GM12872 (cell line): ENCODE measurements around the gene C10orf95.

ENCODE experiments used
- TF ChIP-seq, protein P1 (sequence below): IDR thresholded peaks from 3 replicates; pipeline ENCODE4 v1.5.1; 2011; ENCODE audit warnings: low read depth, mild to moderate bottlenecking, low read length, moderate library complexity; ENCODE audit not compliant: insufficient read depth

Gene C10orf95

DNA sequence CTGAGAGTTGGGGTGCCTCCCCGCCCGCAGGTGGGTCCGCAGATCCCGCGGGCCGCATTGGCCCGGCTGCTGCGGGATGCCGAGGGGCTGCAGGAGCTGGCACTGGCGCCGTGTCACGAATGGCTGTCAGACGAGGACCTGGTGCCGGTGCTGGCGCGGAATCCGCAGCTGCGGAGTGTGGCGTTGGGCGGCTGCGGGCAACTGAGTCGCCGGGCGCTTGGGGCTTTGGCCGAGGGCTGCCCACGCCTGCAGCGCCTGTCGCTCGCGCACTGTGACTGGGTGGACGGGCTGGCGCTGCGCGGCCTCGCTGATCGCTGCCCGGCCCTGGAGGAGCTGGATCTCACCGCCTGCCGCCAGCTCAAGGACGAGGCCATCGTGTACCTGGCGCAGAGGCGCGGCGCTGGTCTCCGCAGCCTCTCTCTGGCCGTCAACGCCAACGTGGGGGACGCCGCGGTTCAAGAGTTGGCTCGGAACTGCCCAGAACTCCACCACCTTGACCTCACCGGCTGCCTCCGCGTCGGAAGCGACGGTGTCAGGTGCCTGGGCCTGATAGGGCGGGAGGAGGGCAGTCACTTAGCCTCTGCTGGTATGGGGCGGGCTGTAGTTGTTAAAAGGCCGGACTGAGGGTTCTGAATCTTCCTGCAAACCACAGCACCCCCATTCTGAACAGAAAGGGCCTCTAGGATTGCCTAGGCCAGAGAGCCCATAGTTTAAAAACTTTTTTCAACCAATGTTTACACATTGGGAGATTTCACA is 29.4 kb downstream of the C10orf95 start:
- TF ChIP-seq, protein P1, sequence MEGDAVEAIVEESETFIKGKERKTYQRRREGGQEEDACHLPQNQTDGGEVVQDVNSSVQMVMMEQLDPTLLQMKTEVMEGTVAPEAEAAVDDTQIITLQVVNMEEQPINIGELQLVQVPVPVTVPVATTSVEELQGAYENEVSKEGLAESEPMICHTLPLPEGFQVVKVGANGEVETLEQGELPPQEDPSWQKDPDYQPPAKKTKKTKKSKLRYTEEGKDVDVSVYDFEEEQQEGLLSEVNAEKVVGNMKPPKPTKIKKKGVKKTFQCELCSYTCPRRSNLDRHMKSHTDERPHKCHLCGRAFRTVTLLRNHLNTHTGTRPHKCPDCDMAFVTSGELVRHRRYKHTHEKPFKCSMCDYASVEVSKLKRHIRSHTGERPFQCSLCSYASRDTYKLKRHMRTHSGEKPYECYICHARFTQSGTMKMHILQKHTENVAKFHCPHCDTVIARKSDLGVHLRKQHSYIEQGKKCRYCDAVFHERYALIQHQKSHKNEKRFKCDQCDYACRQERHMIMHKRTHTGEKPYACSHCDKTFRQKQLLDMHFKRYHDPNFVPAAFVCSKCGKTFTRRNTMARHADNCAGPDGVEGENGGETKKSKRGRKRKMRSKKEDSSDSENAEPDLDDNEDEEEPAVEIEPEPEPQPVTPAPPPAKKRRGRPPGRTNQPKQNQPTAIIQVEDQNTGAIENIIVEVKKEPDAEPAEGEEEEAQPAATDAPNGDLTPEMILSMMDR = no peak

DNA sequence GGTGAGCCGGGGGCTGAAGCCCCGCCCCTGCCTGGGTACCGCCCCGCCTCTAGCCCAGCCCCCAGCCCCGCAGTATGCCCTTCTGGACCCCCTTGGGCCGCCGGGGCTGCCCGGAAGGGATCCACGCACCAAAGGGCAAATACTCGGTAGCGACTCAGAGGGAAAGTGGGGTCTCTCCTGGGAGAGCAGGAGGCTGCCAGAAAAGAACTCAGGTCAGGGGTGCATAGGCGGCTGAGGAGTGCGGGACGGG is 29.9 kb downstream of the C10orf95 start:
- TF ChIP-seq, protein P1 = no peak

DNA sequence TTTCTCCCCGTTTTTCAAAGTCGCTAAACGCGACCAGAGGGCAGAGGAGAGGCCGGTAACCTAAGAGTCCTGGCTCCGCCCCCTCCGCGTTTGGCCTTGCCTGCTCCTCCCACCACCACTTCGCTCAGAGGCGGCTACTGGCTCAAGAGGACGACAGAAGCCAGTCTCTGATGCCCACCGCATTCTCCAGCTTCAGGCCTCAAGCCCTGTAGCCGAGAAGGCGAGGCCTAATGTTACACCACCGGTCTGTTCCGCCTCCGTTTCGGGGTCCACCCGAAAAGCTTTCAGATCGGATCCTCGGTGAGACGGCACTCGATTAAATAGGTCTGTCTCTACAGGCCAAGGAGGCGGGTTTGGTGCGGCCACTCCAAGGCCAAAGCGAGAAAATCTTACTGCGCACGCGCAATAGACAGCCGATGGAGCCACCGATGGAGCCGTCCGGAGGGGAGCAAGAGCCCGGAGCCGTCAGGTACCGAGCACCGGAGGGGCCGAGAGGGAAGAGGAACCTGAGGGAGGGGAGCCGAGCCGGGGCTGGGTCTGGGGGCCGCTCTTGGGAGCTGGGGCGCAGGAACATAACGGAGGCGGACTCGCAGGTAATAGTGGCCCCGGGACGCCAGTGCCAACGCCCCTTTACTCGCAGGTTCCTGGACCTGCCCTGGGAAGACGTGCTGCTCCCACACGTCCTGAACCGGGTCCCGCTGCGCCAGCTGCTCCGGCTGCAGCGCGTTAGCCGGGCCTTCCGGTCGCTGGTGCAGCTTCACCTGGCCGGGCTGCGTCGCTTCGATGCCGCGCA is 30.4 kb downstream of the C10orf95 start, which contains the start of gene FBXL15:
FBXL15 (plus strand) TSS at position 123 of the 793 bp plus-strand sequence; CDS start at position 417, 294 bp downstream.
- TF ChIP-seq, protein P1 = no peak

DNA sequence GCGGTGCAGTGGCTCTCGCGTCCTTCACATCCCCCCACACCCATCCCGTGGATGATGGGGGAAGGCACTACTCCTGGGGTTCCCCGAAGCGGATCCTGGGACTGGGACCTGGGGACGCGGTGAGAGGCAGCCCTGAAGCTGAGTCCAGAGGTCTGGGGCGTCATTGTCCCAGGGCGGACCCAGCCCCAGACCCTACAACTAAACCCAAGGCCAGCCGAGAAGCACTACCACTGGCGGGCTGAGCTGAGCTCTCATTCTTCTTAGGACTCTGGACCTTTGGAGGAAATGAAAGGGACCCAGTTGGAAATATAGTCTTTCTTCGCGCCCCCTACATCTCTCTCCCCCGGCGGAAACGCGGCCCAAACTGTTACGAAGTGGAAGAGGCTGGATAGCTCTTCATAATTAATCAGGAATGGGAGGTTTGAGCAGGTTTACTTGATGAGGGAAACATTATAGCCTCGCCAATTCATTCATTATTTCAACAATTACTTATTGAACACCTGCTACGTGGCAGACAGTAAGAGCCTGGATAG is 31.1 kb downstream of the C10orf95 start:
- TF ChIP-seq, protein P1 = no peak

DNA sequence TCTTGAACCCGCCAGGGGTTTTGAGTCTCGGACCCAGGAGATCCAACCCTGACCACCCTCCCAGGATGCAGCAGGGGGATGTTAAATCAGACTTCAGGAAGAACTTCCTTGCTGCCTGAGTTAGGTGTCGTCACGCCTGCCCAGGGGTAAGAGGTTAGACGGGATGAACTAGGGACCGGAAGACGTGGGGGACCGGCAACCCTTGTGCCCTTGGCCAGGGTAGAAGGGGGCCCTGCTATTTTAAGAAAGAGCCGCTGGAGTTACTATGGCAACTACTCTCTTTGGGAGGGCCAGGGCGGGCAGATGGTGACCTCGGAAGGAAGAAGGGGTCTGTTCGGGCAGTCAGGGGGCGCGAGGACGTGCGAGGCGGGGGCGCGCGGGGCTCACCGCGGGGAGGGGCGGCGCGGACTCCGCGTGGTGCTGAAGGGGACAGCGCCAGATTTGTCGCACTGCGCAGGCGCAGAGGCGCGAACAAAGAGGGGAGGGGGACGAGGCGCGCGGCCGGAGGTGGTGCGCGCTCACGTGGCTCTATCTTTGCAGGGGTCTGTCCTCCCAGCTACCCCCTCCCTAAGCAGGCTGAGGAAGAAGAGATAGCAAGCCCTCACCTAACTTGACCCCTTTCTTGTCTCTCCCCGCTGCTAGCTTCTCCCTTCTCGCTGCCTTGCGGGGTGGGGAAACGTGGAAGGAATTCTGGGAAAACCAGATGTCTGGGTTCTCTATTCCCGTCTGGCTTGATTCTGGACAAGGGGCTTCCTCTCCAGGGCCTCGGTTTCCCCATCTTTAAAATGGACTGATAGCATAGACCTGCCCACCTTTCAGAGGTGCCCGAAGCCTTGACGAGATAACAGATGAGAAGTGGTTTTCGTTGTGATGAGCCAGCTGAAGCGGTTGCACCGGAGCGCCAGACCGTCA is 31.8 kb downstream of the C10orf95 start:
- TF ChIP-seq, protein P1 = no peak

DNA sequence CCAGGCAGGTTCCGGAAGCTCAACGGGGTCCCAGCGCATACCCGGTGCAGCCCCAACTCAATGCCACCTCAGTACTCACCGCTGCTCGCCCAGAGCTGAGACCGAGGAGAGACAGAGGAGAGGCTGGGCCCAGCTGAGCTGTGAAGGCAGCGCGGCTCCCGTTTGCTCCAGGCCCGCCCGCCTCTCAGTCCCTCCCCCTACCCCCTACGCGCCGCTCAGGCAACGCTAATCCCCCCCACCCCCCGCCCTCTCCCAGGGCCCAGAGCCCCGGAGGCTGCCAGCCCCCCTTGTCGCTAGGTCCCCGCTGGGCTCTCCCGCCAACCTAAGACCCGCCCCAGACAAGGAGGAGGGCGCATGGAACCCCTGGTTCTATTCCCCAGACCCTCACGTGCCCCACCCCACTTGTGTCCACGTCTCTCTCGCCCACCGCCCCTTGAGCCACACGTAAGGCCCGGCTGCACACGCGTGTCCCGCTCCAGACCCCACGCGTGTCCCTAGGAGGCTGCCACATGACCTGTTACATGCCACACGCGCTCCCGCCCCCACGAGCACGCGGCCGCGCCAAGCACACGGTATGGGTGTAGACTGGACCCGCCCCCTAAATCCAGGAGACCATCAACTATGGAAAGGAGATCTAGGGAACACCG is 32.6 kb downstream of the C10orf95 start, which contains the start of gene PSD:
PSD (minus strand) TSS at position 164 of the 647 bp plus-strand sequence. CDS start 1,747 bp downstream, outside the sequence.
- TF ChIP-seq, protein P1 = no peak
